Smooth muscle cell of the coronary artery (primary cell): ENCODE measurements around the gene VSTM4. TPM values are rescaled to one million over a fixed set of nuclear protein-coding genes. Genes with fewer than 3 reads are reported as not detected.

Source experiments
- total RNA-seq: library from RNA; depleted of rRNA; stranded (reverse); fragments of >200 nt; gene quantifications from 2 replicates; pipeline ENCODE4 v1.2.3, GENCODE V29; 2014; ENCODE audit warnings: low replicate concordance

The VSTM4 gene, protein sequence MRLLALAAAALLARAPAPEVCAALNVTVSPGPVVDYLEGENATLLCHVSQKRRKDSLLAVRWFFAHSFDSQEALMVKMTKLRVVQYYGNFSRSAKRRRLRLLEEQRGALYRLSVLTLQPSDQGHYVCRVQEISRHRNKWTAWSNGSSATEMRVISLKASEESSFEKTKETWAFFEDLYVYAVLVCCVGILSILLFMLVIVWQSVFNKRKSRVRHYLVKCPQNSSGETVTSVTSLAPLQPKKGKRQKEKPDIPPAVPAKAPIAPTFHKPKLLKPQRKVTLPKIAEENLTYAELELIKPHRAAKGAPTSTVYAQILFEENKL
- total RNA-seq: 0.23 and 11.1 TPM in 2 replicates

DNA sequence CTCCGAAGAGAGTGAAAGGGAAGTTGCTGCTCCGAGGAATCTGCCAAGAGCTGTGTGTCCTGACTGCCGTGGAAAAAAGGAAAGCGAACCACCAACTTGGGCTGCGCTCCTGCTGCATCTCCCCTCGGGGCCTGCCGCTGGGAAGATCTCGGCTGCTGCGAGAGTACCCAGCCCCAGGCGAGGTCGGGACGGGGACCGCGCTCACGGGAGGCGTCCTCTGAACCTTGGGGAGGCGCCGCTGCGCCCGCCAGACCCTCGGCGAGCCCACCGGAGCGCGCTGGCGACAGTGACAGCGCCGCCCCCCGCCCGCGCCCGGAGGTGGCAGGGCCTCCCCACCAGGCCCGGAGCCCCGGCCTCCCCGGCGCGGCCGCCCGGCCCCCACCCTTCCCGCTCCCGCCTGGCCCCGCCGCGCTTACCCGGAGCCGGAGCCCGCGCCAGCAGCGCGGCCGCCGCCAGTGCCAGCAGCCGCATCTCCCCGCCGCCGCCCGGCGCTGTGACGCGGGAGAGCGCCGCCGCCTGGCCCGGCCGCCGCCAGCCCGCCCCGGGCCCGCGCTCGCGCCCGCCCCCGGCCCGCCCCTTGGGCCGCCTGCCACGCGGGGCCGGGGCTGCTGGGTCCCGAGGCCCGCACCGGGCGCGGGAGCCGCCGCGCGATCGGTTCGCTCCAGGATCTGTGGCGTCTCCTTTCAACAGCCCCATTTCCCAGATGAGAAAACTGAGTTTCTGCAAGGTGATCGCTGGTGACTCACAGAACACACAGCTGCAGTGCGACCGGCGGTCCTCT is at the start of gene VSTM4:
Gene VSTM4 (minus strand): TSS at position 508 of the 781 bp plus-strand sequence. CDS start 37 bp downstream, at position 471.

DNA sequence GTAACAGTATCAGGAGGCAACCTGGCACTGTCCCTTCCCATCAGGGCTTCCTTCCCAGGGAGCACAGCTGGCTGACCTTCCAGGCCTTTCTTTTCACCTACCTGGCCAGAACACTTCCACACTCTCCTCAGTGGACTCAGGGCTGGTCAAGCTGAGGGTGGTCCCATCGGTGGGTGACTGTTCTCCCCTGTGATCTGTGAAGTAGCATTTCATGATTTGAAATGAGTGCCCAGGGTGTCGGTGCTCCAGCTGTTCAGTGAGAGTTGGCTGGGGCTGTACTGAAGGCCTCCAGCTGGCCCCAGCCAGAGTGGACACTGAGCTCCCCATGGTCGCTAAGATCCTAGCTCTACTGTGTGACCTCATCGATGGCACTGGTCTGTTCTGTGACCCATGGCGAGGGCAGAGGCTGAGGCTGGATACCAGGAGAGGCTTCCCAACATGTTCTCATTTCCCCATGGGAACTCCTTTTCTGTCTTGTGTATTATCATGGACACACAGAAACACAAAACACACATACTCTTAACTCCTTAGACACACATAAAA is 18.5 kb upstream of the VSTM4 start, which contains the start of gene FAM170B:
Gene FAM170B (minus strand): TSS at position 316 of the 543 bp plus-strand sequence. CDS start 103 bp downstream, at position 213.

Other genes starting within 250 kb of the VSTM4 start
- gene LRRC18, start 175.7 kb downstream of the VSTM4 start, total RNA-seq: not detected in 2 replicates
- gene FAM170B, start 18.5 kb upstream of the VSTM4 start, total RNA-seq: not detected in 2 replicates
- gene TMEM273, start 72.9 kb upstream of the VSTM4 start, total RNA-seq: 0.47 TPM in 1 of 2 replicates, not detected in the other
- gene C10orf71, start 183.6 kb upstream of the VSTM4 start, total RNA-seq: not detected in 2 replicates